Measurements from ENCODE around the gene GLP2R.

Gene GLP2R

GRCh38 chr17:9938764-9939163 lies 113.0 kb downstream of the GLP2R start:
- no peak overlapping the region for H3K4me3 ChIP-seq (ENCODE audit: low read depth, low read length)
- no peak for TF ChIP-seq CTCF (IDR thresholded peaks at IDR 0.05; ENCODE audit: borderline replicate concordance, insufficient read depth, low read depth, low read length)

- no peak overlapping the region for H3K4me3 ChIP-seq (ENCODE audit: low read depth, low read length)
- no peak for TF ChIP-seq CTCF (IDR thresholded peaks at IDR 0.05; ENCODE audit: borderline replicate concordance, insufficient read depth, low read depth, low read length)
These were observed 115.1 kb downstream of the GLP2R start for GRCh38 chr17:9940841-9941240.

GRCh38 chr17:9941305-9941704 lies 115.6 kb downstream of the GLP2R start:
- no peak for TF ChIP-seq CTCF (IDR thresholded peaks at IDR 0.05; ENCODE audit: borderline replicate concordance, insufficient read depth, low read depth, low read length)
- no peak overlapping the region for H3K4me3 ChIP-seq (ENCODE audit: low read depth, low read length)

All from GM12875 (cell line).